Cortex of kidney (tissue), 1 donor: Measurements from ENCODE around the gene TMUB1.
"Not testable (repeated sequence)": the region's sequence is repeated elsewhere in the genome, so short reads cannot be mapped to it uniquely, and the experiment has no call there.

Experiments used
- DNase-seq: peaks from one replicate; lab custom pipeline; 2025; lab: John Stamatoyannopoulos, UW

Gene TMUB1

DNA sequence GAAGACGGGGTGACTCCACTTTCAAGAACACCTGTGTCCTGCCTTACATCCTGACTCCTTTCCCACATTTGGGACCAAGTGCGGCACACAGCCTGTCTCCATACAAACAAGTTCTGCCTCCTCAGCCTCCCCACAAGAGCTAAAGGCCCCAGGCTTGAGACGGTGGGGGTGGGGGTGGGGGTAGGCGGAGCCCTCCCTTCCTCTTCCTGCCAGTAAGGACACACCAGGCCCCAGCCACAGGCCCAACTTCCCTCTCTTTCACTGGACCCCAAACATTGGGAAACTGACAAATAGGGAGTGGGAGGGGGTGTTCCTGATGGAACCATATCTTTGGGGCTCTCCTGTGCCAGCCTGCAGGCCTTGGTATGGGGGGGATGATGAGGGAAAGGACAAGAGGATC lies 30.2 kb downstream of the TMUB1 start:
- DNase-seq: no peak

- no peak for DNase-seq
Measured at GRCh38 chr7:151051108-151051507, 32.2 kb downstream of the TMUB1 start.

DNA sequence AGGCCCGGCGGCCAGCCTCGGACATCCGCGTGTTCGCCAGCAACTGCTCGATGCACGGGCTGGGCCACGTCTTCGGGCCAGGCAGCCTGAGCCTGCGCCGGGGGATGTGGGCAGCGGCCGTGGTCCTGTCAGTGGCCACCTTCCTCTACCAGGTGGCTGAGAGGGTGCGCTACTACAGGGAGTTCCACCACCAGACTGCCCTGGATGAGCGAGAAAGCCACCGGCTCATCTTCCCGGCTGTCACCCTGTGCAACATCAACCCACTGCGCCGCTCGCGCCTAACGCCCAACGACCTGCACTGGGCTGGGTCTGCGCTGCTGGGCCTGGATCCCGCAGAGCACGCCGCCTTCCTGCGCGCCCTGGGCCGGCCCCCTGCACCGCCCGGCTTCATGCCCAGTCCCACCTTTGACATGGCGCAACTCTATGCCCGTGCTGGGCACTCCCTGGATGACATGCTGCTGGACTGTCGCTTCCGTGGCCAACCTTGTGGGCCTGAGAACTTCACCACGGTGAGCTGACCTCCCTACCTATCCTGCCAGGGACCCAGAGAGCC lies 34.3 kb downstream of the TMUB1 start:
- DNase-seq: no peak

DNA sequence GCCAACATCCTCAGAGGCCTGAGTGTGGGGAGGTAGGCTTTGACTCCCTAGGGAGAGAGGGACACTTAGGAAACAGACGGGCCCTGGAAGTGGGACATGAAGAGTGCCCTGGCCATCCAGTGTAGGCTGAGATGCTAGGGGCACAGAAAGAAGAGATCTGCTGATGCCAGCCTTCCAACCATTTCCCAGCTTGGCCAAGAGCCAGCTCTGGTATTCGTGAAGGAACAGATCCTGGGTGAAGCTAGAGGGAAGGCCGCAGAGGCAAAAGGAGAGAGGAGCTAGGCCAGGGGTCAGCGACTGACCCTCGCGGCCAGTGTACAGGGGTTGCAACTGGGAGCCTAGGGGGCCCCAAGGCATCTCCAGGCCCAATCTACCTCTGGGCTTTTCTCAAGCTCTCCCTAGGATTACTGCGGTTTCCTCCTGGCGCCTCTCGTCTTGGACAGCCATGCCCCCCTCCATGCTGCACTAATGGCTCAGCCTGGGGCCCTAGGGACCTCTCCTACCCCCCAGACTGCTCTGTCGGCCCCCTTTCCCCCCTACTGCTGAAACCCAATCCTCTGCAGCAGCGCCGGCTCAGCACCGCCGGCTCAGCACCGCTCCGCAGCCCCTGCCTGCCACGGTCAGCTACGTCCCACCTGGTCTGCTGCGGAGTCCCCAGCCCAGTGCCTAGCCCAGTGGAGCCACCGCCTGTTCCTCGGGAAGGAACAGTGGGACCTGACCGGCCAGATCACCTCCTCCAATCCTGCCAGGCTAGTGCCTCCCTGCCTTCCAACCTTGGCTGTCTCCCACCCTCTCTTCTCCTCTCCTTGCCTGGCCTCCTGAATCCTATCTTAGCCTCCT lies 35.1 kb downstream of the TMUB1 start, which contains the start of gene ASIC3:
Gene ASIC3 (plus strand): TSS at position 556 of the 840 bp plus-strand sequence. CDS start 355 bp downstream, outside the sequence.
- DNase-seq: no peak

- DNase-seq: no peak
Measured at GRCh38 chr7:151046603-151047573, 36.4 kb downstream of the TMUB1 start.

GRCh38 chr7:151045967-151046366 lies 37.3 kb downstream of the TMUB1 start:
- DNase-seq: no peak

DNA sequence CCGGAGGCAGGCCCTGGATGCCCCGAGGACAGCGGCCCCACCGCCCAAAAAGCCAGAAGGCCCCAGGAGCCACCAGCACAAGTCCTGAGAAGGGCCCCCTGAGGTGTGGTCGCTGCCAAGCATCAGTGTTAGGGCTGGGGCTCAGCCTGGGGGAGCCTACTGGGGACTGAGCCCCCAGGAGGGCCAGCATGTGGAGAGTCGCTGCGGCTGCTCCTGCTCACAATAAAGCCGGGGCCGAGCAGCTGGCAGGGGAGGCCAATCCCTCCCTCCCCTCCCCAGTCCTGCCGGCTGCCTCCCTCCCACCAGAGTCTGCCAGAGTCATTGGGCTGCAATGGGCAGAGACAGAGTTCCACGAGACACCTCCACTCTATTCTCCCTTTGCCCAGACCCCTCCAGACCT lies 38.0 kb downstream of the TMUB1 start:
- DNase-seq: no peak

DNA sequence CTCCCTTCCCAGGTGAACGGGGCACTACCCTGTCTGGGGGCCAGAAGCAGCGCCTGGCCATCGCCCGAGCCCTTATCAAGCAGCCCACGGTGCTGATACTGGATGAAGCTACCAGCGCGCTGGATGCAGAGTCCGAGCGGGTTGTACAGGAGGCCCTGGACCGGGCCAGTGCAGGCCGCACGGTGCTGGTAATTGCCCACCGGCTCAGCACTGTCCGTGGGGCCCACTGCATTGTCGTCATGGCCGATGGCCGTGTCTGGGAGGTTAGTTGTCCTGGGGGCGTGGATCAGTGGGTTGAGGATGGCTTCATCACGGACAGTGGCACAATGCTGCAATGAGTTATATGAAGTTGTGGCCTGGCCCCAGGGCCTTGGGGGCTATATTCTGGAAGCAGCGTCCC lies 39.3 kb downstream of the TMUB1 start:
- DNase-seq: no peak

DNA sequence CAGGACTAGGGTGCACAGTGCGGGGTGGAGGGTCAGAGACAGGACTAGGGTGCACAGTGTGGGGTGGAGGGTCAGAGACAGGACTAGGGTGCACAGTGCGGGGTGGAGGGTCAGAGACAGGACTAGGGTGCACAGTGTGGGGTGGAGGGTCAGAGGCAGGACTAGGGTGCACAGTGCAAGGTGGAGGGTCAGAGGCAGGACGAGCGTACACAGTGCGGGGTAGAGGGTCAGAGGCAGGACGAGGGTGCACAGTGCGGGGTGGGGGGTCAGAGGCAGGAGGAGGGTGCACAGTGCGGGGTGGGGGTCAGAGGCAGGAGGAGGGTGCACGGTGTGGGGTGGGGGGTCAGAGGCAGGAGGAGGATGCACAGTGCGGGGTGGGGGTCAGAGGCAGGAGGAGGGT lies 39.8 kb downstream of the TMUB1 start:
- not testable (repeated sequence) for DNase-seq

DNA sequence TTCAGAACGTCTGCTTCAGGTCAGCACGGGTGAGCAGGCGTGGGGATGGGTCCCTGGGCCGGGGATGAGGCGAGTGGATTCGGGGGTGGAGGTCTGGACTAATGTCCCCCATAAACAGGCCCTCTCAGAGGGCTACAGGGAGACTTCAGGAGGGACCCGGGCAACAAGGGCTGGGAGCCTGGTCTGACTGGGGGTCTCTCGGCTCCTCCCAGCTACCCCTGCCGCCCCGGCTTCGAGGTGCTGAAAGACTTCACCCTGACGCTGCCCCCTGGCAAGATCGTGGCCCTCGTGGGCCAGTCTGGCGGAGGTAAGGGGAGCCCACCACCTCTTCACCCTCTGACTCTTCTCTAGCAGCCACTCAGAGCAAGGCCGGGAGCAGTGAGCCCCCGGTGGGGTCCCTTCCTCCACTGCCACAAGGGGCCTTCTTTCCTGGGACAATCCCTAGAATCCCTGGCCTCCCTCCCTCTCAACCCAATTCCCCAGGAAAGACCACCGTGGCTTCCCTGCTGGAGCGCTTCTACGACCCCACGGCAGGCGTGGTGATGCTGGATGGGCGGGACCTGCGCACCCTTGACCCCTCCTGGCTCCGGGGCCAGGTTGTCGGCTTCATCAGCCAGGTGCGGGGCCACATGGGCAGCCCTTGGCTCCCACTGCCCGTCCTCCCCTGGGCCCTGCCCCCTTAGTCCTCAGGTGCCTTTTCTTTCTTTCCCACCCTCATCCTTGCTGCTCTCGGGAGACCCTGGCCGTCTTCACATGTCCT lies 42.5 kb downstream of the TMUB1 start:
- DNase-seq: no peak

GRCh38 chr7:151039850-151040548 lies 43.3 kb downstream of the TMUB1 start:
- DNase-seq: no peak

GRCh38 chr7:151038951-151039849 lies 44.1 kb downstream of the TMUB1 start:
- DNase-seq: no peak

DNA sequence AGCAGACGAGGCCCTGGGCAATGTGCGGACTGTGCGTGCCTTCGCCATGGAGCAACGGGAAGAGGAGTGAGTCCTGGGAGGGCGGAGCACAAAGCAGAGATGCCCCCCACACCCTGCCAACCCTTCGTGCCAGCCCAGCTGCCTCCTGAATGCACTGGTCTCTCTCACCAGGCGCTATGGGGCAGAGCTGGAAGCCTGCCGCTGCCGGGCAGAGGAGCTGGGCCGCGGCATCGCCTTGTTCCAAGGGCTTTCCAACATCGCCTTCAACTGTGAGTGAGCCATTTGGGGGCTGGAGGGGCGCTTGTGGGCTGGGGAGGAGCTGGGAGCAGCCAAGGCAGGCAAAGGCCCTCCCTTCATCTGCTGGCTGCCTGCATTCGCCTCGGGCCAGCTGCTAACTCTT lies 47.4 kb downstream of the TMUB1 start:
- DNase-seq: no peak

GRCh38 chr7:151035026-151035717 lies 48.1 kb downstream of the TMUB1 start:
- no peak for DNase-seq

GRCh38 chr7:151034312-151035025 lies 48.8 kb downstream of the TMUB1 start:
- no peak for DNase-seq

DNA sequence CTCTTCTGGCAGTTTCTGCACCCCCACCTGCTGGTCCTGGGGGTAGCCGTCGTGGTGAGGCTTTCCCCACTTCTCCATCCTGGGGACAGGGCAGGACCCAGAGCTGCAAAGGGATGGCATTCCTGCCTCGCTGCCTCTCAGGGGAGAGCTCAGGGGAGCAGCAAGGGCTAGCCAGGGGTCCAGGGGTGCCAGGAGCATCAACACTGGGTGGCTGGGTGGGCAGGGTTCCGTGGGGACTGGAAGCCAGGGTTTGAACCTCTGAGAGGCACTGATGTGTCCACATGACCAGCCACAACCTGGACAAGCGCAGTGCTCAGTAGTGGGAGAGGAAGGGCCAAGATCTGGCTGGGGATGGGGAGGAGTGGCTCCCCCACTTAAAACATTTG lies 49.4 kb downstream of the TMUB1 start:
- DNase-seq: no peak

GRCh38 chr7:151032936-151033863 lies 50.1 kb downstream of the TMUB1 start:
- DNase-seq: no peak
